AG10803 (cell line): ENCODE data around the gene CST7.
"Not testable (repeated sequence)": the region's sequence is repeated elsewhere in the genome, so short reads cannot be mapped to it uniquely, and the experiment has no call there.

Experiments used
- DNase-seq: peaks from one replicate; pipeline ENCODE4 v3.0.0; 2010; ENCODE audit warnings: low read depth
- H3K4me3 ChIP-seq: 2 replicates; pipeline ENCODE4 v1.5.1; 2011; ENCODE audit warnings: mild to moderate bottlenecking, low read length, control low read depth
- CTCF ChIP-seq: conservative IDR thresholded peaks from 2 replicates; pipeline ENCODE4 v1.5.1; 2011; ENCODE audit warnings: mild to moderate bottlenecking, low read length, control low read depth, inconsistent platforms

The CST7 gene

GRCh38 chr20:24937579-24937978 lies 11.5 kb upstream of the CST7 start:
- no peak for DNase-seq
- H3K4me3 ChIP-seq: no peak overlapping the region
- no peak for TF ChIP-seq CTCF

GRCh38 chr20:24938498-24938897 lies 10.6 kb upstream of the CST7 start:
- DNase-seq: no peak
- no peak for TF ChIP-seq CTCF
- H3K4me3 ChIP-seq: no peak overlapping the region

GRCh38 chr20:24939036-24939435 lies 10.0 kb upstream of the CST7 start:
- no peak overlapping the region for H3K4me3 ChIP-seq
- TF ChIP-seq CTCF: no peak
- DNase-seq: no peak

GRCh38 chr20:24942679-24943078 lies 6.4 kb upstream of the CST7 start:
- no peak for DNase-seq
- TF ChIP-seq CTCF: no peak
- no peak overlapping the region for H3K4me3 ChIP-seq

- H3K4me3 ChIP-seq: no peak overlapping the region
- TF ChIP-seq CTCF: no peak
- DNase-seq: no peak
Measured at GRCh38 chr20:24943196-24943595, 5.9 kb upstream of the CST7 start.

GRCh38 chr20:24943731-24944130 lies 5.3 kb upstream of the CST7 start:
- no peak overlapping the region for H3K4me3 ChIP-seq
- TF ChIP-seq CTCF: no peak
- DNase-seq: no peak

- not testable (repeated sequence) for DNase-seq, H3K4me3 ChIP-seq
Measured at GRCh38 chr20:24946376-24946775, 2.7 kb upstream of the CST7 start.

GRCh38 chr20:24948396-24948938 lies 602 bp upstream of the CST7 start:
- H3K4me3 ChIP-seq, DNase-seq: not testable (repeated sequence)
